Measurements from ENCODE around the gene ATP1A2.

ATP1A2 gene

GRCh38 chr1:160085686-160086455 lies 29.7 kb upstream of the ATP1A2 start:
- DNase-seq = peak; percentile 78

DNA sequence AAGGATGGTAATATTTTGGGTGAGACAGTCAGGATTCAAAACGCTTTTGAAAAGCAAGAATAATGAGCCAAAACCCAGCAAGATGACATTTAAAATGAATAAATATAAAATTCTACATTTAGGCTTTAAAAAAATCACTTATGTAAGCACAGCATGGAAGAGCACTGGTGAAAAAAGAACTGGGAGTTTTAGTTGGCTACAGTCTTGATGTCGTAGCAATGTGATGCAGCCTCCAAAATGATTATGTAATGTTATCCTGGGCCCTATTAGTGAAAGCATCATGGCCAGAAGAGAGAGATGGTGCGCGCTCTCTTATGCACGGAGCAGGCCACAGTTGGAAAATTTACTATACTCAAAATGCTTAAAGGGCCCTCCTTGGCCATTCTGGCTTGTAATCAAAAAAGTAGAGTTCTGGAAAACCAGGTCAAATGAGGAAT lies 29.1 kb upstream of the ATP1A2 start:
- DNase-seq = no peak

GRCh38 chr1:160087118-160087662 lies 28.4 kb upstream of the ATP1A2 start:
- no peak for DNase-seq

DNA sequence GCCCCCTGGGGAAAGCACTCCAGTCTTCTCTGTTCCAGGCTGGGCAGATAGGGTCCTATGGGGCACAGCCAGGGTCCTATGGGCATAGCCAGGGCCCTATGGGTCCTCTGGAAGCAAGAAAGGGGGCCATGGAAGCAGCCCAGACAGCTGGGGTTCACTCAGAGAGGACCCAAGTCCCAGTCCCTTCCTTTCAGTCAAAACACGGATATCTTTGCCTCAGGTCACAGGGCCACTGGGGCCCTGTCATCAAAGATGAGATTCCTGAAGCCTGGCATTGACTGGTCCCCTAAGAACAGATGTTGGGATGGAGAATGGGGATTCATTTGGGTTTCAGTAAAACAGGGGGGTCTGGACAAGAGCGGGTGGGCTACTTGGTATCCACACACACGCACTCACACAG lies 25.7 kb upstream of the ATP1A2 start:
- no peak for DNase-seq

DNA sequence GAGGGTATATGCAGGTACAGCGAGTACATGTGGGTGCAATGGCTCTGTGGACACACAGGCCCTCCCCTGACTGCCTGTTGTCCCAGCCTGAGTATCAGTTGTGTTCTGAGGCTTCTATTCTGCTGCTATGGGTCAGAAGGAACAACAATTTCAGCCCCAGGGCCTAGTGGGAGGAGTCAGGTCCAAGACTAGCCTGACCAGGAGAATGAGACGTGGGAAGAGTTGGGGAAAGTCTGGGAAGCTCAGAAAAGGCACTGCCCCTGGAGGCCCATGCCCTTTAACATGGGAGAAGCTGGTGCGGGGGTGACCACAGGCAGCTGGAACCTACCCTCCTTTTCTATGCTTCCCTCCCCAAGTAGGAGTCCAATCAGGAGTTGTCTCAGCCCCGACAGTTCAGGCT lies 24.8 kb upstream of the ATP1A2 start:
- DNase-seq = no peak

GRCh38 chr1:160091666-160092223 lies 23.8 kb upstream of the ATP1A2 start:
- no peak for DNase-seq

DNA sequence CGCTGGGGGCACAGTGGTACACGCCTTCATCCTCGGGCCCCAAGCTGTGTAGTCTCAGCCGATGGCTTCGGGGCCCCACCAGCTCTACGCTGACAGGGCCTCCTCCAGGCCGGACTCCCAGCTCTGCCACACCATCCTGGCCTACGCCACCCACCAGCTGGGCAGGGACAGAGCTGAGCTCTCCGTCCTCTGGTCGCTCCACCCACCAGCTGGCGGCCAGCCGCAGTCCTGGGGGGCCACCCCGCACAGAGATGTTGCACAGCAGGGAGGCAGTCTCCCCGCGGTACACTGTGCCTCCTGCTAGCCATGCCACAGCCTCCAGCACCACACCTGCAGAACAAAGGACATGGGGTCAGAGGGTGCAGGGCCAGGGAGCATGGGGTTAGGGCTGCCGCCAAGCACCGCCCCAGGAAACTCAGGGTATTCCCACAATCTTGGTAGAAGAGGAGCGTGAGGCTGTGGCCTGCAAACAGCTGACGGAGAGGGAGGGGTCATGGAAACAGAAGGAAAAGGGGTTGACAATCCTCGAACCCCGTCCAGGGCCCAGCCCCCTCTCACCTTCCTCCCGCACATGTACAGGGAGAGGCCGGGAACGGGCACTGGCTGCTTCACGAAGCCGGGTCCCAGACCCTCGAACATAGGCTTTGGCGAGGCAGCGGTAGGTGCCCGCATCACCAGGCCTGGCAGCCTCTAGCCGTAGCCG lies 23.0 kb upstream of the ATP1A2 start:
- no peak for DNase-seq

DNA sequence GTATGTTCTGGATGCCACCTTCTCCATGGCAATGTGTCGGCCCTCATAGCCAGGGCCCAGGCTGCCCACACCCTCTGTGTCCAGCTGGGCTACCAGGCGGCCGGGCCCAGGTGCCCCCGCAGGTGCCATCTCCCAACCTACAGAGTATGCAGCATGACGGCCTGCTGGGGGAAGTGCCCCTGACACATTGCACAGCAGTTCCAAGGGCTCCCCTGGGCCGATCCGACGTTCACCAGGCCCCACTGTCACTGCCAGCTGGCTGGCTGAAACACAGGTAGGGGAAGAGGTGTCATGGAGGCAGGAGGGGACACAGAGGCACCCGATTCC lies 22.5 kb upstream of the ATP1A2 start:
- no peak for DNase-seq

DNA sequence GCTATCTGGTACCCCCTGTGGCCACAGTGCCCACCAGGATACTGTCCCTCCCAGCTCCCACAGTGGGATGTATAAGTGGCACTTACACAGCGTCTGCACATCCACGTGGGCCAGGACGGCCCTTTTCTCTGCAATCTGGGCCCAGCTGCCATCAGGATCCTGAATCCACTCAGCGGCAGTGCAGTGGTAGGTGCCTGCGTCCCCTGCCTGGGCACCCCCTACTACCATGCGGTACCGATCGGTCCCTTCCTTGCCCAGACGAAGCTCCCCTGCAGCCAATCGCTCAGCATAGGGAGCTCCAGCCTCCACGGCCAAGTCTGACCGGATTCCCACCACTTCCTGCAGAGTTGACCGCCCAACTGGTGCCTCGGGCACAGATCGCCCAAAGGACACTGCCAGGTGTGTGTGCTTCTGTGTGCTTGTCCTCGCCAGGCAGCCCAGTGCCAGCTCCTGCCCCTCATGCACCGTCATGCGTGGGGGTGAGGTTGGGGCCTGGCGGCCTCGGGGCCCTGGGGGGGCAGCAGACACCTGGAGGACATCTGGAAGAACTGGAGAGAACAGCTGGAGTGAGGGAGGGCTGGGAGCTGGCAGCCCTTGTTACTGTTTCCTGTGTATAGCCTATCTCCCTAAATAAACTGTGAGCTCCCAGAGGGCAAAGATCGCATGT lies 21.8 kb upstream of the ATP1A2 start:
- no peak for DNase-seq

GRCh38 chr1:160094291-160094625 lies 21.3 kb upstream of the ATP1A2 start:
- DNase-seq = no peak

DNA sequence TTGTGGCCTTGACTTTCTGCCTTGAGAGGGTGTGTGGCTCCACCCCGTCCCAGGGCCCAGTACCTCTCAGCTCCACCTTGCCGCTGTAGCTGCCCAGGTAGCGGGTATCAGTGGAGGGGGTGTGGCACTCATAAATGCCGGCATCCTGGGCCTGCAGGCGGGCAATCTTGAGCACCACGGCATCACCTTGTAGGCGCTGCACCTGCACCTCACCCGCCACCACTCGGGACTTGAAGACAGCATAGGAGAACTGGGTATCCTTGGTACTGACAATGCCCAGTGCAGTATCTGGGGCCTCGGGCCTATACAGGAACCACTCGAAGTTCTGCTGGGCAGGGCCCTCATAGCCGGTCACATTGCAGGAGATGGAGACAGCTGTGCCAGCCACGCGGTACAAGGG lies 20.8 kb upstream of the ATP1A2 start:
- no peak for DNase-seq

DNA sequence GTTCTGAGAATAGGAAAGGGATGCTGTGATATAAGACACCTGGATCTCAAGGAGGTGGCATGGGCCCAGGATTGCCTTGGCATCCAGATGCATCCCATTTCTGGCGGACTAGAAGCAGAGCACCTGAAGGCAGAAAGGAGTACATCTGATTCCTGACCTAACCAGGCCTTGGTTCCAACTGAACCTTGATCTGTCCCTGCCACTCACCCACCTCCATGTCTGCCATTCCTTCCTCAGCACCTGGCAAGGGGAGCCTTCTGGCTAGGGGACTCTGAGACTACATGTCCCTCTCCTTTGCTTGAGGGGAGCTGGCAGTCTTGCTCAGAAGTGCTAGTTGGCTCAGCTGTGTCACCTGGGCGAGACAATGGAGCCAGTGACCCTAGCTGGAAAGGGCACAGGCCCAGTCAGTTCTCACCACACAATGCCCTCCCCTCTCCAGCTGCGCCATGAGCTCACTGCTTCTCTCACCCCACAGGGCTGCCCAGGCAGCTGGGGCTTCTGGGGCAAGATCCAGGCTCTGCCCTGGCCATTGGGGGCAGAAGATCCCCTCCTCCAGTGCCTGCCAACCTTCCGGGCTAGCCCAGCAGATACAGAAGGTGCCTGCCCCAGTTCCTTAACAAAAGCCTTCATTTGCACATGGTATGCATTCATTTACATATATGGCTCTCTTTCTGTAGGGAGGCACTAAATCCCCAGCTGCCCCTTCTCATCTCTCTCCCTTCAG lies 20.0 kb upstream of the ATP1A2 start:
- DNase-seq = no peak

DNA sequence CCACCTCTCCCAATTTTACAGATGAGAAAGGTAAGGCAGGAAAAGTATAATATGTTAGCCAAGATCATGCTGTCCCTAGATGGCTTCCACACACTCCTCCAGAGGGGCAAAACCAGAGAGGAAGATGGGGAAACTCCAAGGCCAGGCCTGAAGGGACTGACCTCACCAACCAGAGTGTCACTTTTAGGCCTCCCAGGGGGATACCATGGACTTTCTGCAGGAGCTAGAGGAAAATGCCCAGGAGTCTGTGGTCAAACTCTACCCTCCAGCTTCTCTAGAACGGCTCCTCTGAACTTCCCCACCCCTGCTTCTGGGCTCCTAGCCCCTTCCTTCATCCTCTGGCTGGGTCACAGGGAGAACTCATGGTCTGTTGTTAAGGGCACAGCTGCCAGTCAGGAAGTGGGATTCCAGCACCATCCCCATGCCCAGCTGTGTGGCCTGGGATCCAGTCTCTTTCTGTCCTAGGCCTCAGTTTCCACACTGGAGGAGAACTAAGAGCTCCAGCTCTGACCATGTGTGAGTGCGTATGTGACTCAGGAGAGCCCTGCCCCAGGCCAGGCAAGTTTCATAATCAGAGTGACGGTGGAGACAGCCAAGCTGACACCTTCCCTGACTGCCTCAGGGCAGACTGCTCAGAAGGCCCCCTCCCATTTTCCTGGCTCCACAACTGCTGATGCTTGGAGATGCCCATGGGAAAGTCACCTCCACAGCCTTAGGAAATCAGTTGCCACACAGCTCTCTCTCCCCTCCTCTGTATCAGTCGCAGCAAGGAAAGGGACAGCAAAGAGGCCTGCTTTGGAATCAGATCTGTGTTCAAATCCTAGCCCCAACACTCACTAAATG lies 19.1 kb upstream of the ATP1A2 start:
- DNase-seq = no peak

- peak; percentile 39 for DNase-seq
These were observed 18.2 kb upstream of the ATP1A2 start for GRCh38 chr1:160097151-160097910.

DNA sequence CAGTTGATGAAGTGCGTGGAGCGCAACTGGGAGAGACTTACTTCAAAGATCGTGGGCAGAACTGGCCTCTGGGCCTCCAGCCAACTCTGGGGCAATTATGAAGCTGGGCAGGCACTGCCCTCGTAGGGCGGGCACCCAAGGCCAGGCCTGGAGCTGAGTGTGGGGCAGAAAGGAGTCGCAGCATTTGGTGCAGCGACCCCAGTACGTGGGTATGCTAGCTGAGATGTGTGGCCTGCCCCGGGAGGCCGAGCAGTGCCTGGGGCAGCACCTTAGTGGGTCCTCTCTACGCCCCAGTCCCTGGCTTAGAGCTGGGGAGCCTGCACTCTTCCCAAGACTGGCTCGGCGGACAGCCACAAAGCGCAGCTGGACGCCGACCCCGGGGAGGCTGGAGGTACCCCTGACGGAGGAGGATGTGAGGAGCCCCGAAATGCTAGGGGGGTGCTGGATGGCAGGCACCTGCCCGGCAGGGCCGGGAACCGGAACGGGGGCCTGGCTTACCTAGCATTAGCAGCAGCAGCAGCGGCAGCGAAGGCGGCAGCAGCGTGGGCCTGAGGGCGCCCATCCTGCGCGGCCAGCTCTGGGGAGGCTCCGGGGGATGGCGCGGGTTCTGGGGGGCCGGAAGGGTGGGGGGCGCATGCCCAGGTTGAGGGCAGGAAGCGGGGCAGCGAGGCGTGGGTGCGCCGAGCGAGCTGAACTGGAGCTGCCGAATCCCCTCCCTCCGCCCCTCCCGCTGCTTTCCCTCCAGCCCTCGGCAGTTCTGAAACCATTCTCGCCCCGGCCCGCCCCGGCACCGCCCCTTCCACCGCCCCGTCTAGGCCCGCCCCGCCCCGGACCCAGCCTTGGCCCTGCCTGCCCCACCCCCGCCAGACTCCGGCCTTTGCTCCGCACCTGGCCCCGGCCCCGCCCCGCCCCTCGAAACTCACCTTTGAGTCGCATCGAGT lies 17.4 kb upstream of the ATP1A2 start, which contains the start of gene IGSF8:
Gene IGSF8 (minus strand): TSS at position 709 of the 941 bp plus-strand sequence. CDS start 147 bp downstream, at position 562.
- peak; percentile 89 for DNase-seq

DNA sequence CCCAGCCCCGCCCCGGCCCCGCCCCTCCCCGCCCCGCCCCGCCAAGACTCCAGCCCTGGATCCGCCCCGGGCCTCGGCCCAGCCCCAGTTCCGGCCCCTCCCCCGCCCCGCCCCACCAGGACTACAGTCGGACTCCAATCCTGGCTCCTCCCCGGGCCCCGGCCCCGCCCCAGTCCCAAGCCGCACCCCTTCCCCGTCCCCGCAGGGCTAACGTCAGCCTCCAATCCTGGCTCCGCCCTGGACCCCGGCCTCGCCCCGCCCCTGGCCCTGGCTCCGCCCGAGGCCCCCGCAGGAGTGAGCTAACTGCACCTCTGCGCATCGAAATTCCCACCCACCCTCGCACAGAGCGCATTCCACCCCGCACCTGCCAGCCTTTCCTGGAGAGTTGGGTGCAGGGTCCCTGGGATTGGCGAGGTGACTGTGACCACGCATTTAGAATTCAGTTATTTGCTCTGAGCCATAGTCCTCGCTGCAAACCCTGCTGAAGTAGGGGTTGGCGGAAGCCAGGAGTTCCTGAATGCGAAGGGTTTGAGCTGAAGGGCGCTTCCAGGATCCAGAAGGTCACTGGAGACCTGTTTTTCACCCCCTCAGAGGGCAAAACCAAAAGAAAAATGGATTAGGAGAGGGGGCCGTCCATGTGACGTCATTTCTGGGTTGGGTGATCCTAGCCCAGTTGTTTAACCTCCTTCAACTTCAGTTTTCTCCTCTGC lies 16.6 kb upstream of the ATP1A2 start:
- peak; percentile 98 for DNase-seq

DNA sequence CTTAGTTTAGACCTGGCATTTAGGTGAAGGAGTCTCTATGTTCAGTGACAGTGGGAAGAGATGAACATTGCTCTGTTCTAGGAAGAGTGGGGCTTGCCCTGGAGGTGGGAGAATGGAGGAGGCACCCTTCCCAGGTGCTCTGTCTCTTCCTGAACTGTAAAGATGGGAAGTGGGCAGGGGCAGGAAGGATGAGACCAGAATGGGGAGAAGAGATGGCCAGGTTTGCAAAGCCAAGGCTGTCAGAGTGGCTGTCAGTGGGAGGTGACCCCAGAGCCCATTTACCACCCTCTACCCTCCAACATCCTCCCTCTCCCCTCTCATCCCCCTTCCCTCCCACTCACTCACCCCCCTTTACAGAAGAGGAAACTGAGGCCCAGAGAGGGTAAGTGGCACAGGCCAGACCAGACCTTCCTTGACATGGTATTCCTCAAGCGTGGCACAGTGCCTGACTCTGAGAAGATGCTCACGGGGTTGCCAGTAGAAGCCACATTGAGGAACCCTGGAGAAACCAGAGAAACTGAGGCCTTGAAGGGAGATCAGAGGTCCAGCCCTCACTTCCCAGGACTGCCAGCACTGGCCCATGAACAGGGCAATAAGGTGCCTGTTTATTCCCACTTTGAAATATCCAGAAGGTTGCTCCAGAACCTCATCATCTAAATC lies 15.7 kb upstream of the ATP1A2 start:
- no peak for DNase-seq

DNA sequence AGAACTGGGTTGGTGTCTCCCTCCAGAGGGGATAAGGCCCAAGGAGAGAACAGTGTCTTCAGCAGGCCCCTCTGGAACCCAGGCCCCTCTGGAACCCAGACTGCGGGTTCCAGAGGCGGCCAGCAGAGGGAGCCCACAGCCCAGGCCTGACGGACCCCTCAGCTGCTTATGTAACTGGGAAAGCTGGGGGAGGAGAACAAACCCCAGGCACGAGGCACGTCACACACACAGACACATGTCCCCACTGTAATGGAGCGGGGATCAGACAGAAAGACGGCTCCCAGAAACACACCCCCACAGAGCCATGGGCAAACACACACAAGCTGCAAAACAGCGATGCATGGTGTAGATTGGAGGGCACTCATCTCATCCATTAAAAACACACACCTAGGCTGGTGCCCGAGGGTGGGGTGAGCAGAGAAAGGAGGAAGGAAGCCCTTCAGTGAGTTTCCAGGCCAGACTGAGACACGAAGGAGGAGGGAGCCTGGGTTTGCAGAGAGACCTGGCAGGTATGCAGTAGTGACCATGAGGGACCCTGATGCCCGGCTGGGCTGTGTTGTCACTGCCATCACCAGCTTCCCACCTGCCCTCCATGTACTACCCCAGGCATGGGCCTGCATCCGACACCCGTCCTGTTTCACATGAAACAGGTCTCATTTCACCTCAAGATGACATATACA lies 14.4 kb upstream of the ATP1A2 start:
- DNase-seq = peak; percentile 74

Measured in activated naive CD4-positive, alpha-beta T cell treated with Interleukin-2 at 50 U/mL for 16 hours (primary cell).